T-helper 1 cell treated with Interleukin-12 subunit alpha and Interleukin-12 subunit beta and Interleukin-4 antibody, amounts not matched to agents 30 μg/mL and 1 μg/mL, for 36 hours (primary cell): Measurements from ENCODE around the gene CISD1.
"Not testable (repeated sequence)": the region's sequence is repeated elsewhere in the genome, so short reads cannot be mapped to it uniquely, and the experiment has no call there.

Experiments used
- H3K27ac Mint-ChIP-seq: one replicate; pipeline ENCODE4 v1.8.0; 2021; ENCODE audit warnings: mild to moderate bottlenecking, mixed read lengths
- H3K27me3 Mint-ChIP-seq: one replicate; pipeline ENCODE4 v1.8.0; 2021; ENCODE audit warnings: low read depth, mixed read lengths
- H3K36me3 Mint-ChIP-seq: one replicate; pipeline ENCODE4 v1.8.0; 2021; ENCODE audit warnings: low read depth, mixed read lengths
- H3K4me1 Mint-ChIP-seq: one replicate; pipeline ENCODE4 v1.8.0; 2021; ENCODE audit warnings: low read depth, mixed read lengths
- H3K4me3 Mint-ChIP-seq: one replicate; pipeline ENCODE4 v1.8.0; 2021; ENCODE audit warnings: mild to moderate bottlenecking, moderate library complexity, mixed read lengths
- H3K9me3 Mint-ChIP-seq: one replicate; pipeline ENCODE4 v1.8.0; 2021; ENCODE audit warnings: mixed read lengths

The CISD1 gene

DNA sequence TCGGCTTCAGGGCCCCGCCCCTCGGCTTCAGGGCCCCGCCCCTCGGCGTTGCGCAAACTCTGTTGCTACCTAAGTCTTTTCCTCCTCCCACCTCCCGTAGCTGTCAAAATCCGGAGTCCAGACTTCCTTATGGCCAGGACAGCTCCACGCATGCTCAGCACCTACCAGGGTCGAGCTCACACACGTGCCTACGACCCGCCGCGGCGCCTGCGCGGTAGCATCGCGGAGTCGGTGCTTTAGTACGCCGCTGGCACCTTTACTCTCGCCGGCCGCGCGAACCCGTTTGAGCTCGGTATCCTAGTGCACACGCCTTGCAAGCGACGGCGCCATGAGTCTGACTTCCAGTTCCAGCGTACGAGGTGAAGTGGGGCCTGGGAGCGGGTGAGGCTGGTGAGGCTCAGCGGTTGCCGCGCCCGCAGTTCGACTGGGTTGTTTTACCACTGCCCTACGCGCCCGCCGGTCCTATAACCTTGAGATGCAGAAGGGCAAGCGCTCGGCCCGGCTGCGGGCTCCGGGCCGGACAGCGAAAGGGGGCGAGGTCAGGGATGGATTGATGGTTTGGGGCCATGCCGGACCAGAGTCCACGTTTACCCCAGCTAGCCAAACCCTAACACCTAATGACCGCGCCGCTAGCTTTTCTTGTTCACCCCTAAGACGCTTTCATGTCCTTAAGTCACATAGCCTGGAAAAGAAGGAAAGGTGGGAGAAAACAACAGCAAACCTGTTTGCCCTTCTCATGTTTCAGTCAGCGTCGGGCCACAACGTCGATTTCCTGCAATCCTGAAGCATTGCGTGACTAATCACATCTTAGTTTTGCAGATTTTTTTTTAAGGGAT is at the start of gene CISD1:
Gene CISD1 (plus strand): TSS at position 217 of the 836 bp plus-strand sequence. CDS start 112 bp downstream, at position 329.
- peak within 1 kb of the TSS; percentile 93 for H3K4me3 Mint-ChIP-seq
- H3K27me3 Mint-ChIP-seq = no peaks in the 10 kb centered on the region
- peaks cover 2% of the 10 kb centered on the region for H3K36me3 Mint-ChIP-seq
- H3K27ac Mint-ChIP-seq = peak within 1 kb of the TSS; percentile 96
- H3K9me3 Mint-ChIP-seq = no peaks in the 10 kb centered on the region
- peaks cover 30% of the 10 kb centered on the region for H3K4me1 Mint-ChIP-seq

DNA sequence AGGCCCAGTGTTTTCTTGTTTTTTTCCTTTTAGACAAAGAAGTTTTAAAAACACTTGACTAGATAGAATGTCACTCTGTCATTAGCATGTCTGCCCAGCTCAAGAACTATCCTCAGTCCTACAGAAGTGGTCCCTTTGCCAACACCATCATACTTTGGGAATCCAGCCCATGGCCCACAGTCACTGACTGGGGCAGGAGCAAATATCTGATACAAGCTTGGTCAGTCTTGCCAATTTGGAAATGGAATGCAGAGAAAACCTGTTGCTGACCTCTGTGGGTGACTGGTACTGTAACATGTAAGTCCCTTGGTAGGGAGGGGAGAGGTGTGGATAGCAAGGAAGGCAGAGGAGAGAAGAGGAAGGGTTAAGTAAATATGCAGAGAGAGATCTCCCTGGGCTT is 49.1 kb upstream of the CISD1 start:
- Mint-ChIP-seq H3K9me3 (no peaks in the 10 kb centered on the region), H3K4me3 (no peak overlapping the region), H3K27ac (no peak overlapping the region), H3K36me3 (peaks cover 2% of the 10 kb centered on the region), H3K4me1 (peaks cover 2% of the 10 kb centered on the region), H3K27me3 (no peaks in the 10 kb centered on the region)

DNA sequence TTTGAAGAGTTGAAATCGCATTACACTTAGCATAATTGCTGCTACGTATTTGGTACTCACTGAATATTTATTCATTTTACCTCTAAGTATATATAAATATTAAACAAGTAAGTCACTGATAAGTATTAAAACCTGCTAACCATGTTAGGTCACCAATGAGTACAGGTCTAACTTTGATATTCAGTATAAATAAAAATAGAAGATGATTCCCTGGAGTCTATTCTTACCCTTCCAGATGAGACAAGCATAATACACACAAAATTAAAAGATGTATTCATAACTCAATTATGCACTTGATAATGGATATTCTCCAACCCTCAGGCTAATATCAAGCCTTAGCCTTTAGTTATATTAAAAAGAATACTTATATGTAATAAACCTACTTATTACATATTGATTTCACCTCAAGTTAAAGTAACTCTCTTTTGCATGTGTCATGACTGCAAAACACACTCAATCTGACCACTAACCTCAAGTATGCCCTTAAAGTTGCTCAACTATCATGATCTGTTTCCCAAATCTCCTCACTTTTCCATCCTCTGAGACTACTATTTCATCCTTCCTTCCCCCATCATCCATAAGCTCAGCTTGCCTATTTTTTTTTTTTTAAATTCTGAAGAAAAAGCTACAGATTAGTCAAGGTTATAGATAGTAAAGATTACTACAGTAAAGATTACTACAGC is 48.1 kb upstream of the CISD1 start:
- H3K4me3 Mint-ChIP-seq = no peak overlapping the region
- no peaks in the 10 kb centered on the region for H3K9me3 Mint-ChIP-seq
- H3K36me3 Mint-ChIP-seq = no peaks in the 10 kb centered on the region
- H3K27me3 Mint-ChIP-seq = no peaks in the 10 kb centered on the region
- no peak overlapping the region for H3K27ac Mint-ChIP-seq
- no peaks in the 10 kb centered on the region for H3K4me1 Mint-ChIP-seq

DNA sequence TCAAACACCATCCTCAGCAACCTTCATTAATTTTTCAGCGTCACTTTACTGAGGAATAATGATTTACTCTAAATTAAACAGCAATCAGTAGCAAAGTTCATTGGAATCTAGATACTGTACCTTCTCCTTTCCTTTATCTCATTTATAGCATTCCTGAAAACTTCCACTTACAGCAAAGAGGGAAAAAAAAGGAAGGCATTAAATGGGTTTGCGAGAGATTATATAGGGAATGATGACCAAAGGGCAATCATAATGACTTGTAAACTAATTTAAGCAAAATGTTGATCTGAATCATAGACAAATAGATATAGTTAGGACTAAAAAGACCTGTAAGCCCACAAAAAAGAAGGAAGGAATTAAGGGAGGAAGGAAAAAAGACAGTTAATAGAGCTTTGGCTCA is 43.3 kb upstream of the CISD1 start:
- no peaks in the 10 kb centered on the region for H3K27me3 Mint-ChIP-seq
- peaks cover 5% of the 10 kb centered on the region for H3K36me3 Mint-ChIP-seq
- H3K27ac Mint-ChIP-seq = no peak overlapping the region
- H3K4me3 Mint-ChIP-seq = no peak overlapping the region
- no peaks in the 10 kb centered on the region for H3K4me1 Mint-ChIP-seq
- no peaks in the 10 kb centered on the region for H3K9me3 Mint-ChIP-seq

DNA sequence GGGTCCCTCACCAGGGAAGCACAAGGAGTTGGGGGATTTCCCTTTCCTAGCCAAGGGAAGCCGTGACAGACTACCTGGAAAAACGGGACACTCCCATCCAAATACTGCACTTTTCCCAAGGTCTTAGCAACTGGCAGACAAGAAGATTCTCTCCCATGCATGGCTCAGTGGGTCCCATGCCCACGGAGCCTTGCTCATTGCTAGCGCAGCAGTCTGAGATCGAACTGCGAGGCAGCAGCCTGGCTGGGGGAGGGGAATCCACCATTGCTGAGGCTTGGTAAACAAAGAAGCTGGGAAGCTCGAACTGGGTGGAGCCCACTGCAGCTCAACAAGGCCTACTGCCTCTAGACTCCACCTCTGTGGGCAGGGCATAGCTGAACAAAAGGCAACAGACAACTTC is 39.1 kb upstream of the CISD1 start:
- H3K4me3 Mint-ChIP-seq, H3K4me1 Mint-ChIP-seq, H3K27ac Mint-ChIP-seq, H3K9me3 Mint-ChIP-seq, H3K27me3 Mint-ChIP-seq: not testable (repeated sequence)
- H3K36me3 Mint-ChIP-seq = peaks cover 34% of the 10 kb centered on the region

DNA sequence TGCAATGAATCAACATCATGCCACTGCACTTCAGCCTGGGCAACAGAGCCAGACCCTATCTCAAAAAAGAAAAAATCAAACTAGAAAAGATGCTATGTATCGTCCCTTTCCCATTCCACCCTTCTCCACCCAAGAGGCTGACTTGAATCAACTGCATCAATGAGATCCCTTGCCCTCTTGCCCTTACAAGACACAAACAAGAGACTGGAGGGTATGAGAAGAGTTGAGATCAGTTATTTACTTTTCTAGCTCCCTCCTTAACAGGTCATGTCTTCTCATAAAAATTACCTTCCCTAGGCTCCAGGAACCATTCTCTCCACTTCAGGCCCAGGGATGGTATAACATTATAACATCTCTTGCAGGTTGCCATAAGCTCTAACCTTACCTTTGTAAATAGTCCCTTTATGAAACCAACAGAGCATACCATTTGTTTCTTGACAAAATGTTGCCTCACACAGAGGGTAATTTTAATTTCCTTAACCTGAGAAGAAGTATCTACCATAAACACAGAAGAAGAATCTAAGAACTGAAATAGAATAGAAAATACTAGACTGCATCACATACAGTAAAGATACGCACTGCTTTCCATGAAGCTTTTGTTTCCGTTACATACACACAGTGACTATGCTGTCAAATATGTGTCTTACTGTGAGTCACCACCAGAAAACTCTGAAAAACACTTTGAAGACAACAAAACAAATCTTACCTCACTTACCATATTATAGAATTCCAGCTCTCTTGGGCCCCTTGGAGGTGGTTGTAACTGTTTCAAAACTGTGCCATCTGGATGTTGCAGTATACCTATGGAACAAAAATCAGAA is 31.7 kb upstream of the CISD1 start:
- no peak overlapping the region for H3K4me3 Mint-ChIP-seq
- H3K4me1 Mint-ChIP-seq = peaks cover 27% of the 10 kb centered on the region
- H3K9me3 Mint-ChIP-seq = peaks cover 5% of the 10 kb centered on the region
- H3K27me3 Mint-ChIP-seq = no peaks in the 10 kb centered on the region
- H3K27ac Mint-ChIP-seq = peak overlapping the region; percentile 11
- H3K36me3 Mint-ChIP-seq = peaks cover 38% of the 10 kb centered on the region

DNA sequence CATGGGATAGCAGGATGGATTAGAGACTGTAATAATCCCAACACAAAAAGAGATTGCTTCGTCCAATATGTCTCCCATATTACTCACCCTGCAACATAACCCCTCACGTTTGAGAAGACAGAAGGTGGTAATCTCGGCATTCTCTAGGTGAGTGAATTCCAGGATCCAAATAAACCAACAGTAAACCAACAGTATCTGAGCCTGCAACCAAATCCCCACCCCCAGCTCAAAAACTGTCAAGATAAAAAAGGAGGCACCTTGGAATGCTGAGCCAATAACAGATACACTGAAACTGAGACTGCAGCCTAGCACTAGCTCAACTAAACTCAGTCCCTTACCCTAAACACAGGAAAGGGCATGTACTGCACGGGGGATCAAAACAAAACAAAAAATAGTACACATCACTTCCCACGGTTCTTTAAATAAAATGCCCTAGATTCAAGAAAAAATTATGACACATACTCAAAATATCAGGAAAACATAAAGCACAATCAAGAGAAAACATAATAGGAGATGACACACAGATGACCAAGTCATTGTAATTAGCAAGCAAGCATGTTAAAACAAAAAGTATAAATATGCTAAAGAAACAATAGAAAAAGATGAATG is 29.3 kb upstream of the CISD1 start:
- Mint-ChIP-seq H3K9me3 (no peaks in the 10 kb centered on the region), H3K27me3 (no peaks in the 10 kb centered on the region), H3K4me1 (peaks cover 24% of the 10 kb centered on the region), H3K4me3 (no peak overlapping the region), H3K27ac (no peak overlapping the region), H3K36me3 (peaks cover 25% of the 10 kb centered on the region)

DNA sequence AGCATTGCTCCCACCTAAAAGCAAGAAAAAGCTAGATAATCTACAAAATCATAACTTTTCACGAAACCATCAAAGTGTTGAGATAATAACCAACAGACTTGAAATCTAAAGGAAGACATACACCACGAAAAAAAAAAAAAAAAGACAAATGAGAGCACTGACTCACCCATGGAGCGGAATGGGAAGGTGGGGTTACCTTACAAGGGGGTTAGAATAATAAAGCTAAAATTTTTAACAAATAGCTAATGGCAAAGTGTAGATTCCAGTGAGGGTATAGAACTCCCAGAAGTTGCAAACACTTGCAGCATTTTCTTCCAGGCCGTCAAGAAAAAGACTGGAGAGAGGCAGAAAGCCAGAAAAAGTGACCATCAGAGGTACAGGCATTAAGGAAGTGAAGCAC is 28.4 kb upstream of the CISD1 start:
- Mint-ChIP-seq H3K36me3 (peaks cover 18% of the 10 kb centered on the region), H3K9me3 (peaks cover 4% of the 10 kb centered on the region), H3K4me3 (no peak overlapping the region), H3K27ac (no peak overlapping the region), H3K4me1 (peaks cover 24% of the 10 kb centered on the region), H3K27me3 (no peaks in the 10 kb centered on the region)

DNA sequence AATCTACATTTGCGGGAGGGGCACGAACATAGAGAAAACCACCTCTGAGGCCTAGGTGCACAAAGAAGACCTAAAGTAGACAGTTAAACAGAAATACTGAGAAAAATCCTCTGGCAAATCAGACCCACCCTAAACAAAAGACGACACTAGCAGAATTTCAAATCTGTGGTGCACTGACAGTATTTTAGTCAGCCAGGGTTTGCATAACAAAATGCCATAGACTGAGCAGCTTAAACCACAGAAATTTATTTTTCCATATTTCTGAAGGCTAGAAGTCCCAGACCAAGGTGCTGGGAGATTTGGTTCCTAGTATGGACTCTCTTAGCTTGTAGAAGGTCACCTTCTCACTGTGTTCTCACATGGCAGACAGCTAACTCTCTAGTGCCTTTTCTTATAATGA is 27.6 kb upstream of the CISD1 start:
- Mint-ChIP-seq H3K36me3 (peaks cover 16% of the 10 kb centered on the region), H3K4me1 (peaks cover 24% of the 10 kb centered on the region), H3K27ac (no peak overlapping the region), H3K4me3 (no peak overlapping the region), H3K27me3 (no peaks in the 10 kb centered on the region), H3K9me3 (peaks cover 7% of the 10 kb centered on the region)

DNA sequence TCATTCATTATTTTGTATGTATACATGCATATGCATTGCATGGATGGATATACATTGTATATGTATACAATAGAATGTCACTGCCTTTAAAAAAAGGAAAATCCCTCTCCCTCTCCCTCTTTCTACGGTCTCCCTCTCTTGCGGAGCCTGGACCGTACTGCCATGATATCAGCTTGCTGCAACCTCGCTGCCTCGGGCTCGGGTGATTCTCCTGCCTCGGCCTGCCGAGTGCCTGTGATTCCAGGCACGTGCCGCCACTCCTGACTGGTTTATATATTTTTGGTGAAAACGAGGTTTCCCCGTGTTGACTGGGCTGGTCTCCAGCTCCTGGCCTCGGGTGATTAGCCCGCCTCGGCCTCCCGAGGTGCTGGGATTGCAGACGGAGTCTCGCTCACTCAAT is 25.7 kb upstream of the CISD1 start:
- H3K27ac Mint-ChIP-seq = no peak overlapping the region
- H3K4me3 Mint-ChIP-seq = no peak overlapping the region
- peaks cover 17% of the 10 kb centered on the region for H3K4me1 Mint-ChIP-seq
- H3K9me3 Mint-ChIP-seq = peaks cover 13% of the 10 kb centered on the region
- peaks cover 20% of the 10 kb centered on the region for H3K36me3 Mint-ChIP-seq
- no peaks in the 10 kb centered on the region for H3K27me3 Mint-ChIP-seq

DNA sequence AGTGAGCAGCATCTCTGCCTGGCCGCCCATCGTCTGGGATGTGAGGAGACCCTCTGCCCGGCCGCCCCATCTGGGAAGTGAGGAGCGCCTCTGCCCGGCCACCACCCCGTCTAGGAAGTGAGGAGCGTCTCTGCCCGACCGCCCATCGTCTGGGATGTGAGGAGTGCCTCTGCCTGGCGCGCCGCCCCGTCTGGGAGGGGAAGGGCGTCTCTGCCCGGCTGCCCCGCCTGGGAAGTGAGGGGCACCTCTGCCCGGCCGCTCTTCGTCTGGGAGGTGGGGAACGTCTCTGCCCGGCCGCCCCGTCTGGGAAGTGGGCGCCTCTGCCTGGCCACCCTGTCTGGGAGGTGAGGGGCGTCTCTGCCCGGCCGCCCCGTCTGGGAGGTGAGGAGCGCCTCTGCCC is 25.2 kb upstream of the CISD1 start:
- H3K4me3 Mint-ChIP-seq, H3K27ac Mint-ChIP-seq, H3K27me3 Mint-ChIP-seq: not testable (repeated sequence)
- H3K9me3 Mint-ChIP-seq = peaks cover 17% of the 10 kb centered on the region
- H3K4me1 Mint-ChIP-seq = peaks cover 17% of the 10 kb centered on the region
- H3K36me3 Mint-ChIP-seq = peaks cover 20% of the 10 kb centered on the region

DNA sequence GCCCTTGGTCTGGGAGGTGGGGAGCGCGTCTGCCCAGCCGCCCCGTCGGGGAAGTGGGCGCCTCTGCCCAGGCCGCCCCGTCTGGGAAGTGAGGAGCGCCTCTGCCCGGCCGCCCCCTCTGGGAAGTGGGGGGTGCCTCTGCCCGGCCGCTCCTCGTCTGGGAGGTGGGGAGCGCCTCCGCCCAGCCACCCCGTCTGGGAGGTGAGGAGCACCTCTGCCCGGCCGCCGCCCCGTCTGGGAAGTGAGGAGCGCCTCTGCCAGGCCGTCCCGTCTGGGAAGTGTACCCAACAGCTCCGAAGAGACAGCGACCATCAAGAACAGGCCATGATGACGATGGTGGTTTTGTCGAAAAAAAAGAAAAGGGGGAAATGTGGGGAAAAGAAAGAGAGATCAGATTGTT is 24.7 kb upstream of the CISD1 start:
- peaks cover 20% of the 10 kb centered on the region for H3K36me3 Mint-ChIP-seq
- H3K4me3 Mint-ChIP-seq, H3K27ac Mint-ChIP-seq, H3K27me3 Mint-ChIP-seq: not testable (repeated sequence)
- peaks cover 17% of the 10 kb centered on the region for H3K4me1 Mint-ChIP-seq
- peaks cover 17% of the 10 kb centered on the region for H3K9me3 Mint-ChIP-seq

DNA sequence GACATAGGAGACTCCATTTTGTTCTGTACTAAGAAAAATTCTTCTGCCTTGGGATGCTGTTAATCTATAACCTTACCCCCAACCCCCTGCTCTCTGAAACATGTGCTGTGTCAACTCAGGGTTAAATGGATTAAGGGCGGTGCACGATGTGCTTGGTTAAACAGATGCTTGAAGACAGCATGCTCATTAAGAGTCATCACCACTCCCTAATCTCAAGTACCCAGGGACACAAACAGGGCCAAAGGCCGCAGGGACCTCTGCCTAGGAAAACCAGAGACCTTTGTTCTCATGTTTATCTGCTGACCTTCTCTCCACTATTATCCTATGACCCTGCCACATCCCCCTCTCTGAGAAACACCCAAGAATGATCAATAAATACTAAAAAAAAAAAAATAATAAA is 24.3 kb upstream of the CISD1 start:
- H3K27ac Mint-ChIP-seq, H3K27me3 Mint-ChIP-seq, H3K4me3 Mint-ChIP-seq: not testable (repeated sequence)
- Mint-ChIP-seq H3K36me3 (peaks cover 20% of the 10 kb centered on the region), H3K4me1 (peaks cover 13% of the 10 kb centered on the region), H3K9me3 (peaks cover 17% of the 10 kb centered on the region)

DNA sequence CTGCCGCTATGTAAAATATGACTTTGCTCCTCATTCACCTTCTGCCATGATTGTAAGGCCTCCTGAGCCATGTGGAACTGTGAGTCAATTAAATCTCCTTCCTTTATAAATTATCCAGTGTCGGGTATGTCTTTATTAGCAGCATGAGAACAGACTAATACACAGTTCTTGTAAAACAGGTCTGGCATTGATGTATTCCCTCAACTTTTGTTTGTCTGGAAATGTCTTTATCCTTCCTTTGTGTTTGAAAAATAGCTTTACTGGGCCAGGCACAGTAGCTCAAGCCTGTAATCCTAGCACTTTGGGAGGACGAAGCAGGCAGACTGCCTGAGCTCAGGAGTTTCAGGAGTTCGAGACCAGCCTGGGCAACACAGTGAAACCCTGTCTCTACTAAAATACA is 15.8 kb upstream of the CISD1 start:
- no peaks in the 10 kb centered on the region for H3K27me3 Mint-ChIP-seq
- H3K4me3 Mint-ChIP-seq = no peak overlapping the region
- peaks cover 28% of the 10 kb centered on the region for H3K36me3 Mint-ChIP-seq
- H3K27ac Mint-ChIP-seq = no peak overlapping the region
- H3K9me3 Mint-ChIP-seq = peaks cover 36% of the 10 kb centered on the region
- H3K4me1 Mint-ChIP-seq = peaks cover 15% of the 10 kb centered on the region
